Activated CD8-positive, alpha-beta memory T cell treated with anti-CD3 and anti-CD28 coated beads for 4 hours (primary cell): ENCODE data around the gene LAMTOR5.

Source experiments
- DNase-seq, 2 donors: peaks; one replicate each; pipeline ENCODE4 v3.0.0-alpha.2; 2020; ENCODE audit warnings: low read depth in 2 of 2

Gene LAMTOR5

DNA sequence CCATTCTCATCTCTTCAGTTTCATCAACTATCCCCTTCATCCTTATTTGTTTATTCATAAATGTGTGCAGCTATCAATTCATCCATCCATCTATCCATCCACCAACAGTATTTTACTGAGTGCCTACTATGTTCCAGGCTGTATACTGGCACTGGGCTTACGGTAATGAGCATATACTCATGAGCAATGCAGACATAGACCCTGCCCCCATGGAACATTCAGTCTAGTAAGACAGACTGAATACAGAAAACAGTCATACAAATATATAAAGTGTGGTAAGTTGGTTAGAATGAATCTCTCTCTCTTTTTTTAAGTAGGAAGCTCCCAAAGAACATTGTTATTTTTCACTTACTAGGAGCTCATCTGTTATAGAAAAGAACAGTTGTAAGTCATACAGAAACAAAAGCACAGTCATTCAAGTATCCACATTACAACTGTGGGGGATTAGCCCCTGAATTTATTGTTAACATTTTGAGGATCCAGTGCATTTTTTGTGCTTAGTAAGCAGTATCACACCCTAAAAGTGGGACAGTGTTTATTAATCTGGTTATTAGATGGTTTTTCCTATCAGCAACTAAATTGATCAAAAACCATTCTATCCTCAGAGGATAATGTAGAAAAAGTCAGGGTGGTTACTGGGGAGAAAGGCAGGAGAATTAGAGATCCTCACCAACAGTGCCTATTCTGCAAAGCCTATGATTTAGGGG lies 20.3 kb downstream of the LAMTOR5 start:
- no peak for DNase-seq

DNA sequence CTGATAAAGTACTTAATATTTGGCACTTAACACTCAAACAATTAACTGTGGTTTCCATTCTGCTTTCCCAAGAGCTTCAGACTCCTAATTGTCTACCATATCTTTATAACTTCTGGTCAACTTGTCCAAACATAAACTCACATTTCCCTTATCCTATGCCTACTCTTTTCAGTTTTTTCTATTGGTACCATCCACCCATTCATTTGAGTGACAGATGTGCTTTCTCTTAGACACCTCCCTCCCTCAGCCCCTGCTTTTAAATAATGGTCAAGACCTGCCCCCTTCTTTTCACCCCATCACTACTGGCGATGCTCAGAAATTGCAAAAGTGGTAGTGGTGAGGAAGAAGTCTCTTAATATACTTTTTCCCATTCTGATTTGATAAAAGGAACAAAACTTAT lies 22.1 kb downstream of the LAMTOR5 start:
- no peak for DNase-seq

- DNase-seq = no peak
These were observed 22.7 kb downstream of the LAMTOR5 start for GRCh38 chr1:110384581-110385321.

DNA sequence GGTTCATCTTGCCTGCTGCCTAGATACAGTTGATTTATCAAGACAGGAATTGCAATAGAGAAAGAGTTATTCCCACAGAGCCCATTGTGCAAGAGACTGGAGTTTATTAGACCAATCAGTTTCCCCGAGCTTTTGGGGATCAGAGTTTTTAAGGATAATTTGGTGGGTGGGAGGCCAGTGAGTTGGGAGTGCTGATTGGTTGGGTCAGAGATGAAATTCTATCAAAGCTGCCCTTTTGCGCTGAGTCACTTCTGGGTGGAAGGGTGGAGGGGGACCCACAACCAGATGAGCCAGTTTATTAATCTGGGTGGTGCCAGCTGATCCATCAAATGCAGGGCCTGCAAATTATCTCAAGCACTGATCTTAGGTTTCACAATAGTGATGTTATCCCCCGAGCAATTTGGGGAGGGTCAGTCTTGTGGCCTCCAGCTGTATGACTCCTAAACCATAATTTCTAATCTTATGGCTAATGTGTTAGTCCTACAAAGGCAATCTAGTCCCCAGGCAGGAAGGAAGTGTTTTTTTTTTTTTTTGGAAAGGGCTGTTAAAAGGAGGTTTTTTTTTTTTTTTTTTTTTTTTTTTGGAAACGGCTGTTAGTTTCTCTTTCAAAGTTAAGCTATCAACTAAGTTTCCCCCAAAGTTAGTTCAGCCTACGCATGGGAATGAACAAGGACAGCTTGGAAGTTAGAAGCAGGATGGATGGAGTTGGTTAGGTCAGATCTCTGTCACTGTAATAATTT lies 24.1 kb downstream of the LAMTOR5 start:
- DNase-seq = no peak

DNA sequence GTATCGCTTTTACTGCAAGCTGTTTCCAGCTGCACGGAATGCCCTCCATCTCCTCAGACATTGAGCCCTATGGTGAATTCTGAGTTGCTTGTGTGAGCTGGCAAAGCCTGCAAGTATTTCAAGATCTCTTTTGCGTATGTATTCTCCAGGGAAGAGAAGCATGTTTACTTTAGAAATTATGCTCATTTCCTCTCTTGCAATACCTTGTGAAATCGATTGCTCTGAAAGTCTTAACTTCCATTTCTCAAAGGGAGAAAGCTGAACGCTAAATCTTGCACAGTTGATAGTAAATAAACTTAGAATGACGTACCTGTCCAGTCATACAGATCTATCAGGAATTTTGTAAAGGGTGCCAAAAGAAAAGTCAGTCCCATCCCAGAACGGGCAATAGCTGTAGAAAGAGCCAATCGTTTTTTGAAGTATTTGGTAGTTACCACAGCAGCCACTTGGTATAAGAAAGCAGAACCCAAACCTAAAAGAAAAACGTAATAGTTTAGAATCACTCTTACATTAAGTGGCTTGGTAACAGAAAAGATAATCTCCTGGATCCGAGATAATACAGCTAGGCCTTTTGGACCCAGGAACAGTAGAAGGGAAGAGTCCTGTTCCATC lies 26.7 kb downstream of the LAMTOR5 start:
- DNase-seq = no peak

DNA sequence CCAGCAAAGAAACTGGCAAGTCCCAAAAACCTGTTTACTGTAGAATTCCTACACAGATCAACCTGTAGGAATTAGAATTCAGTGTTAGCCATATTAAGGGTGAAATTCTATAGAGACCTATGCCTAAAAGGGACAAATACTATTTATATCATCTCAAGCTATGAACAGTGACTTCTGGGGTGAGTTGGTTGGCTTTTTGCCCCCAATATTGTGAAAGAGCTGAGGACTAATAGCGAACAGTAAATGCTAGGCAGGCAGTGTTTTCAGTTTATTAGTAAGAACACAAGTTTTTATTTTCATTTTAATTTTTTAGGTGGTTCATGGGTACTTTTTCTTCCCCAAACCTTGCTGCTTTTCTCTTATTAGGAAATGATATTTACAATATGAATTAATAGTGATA lies 32.0 kb downstream of the LAMTOR5 start:
- no peak for DNase-seq

- DNase-seq = no peak
These were observed 36.7 kb downstream of the LAMTOR5 start for GRCh38 chr1:110370827-110371226.

- no peak for DNase-seq
These were observed 43.3 kb downstream of the LAMTOR5 start for GRCh38 chr1:110364221-110364620.

DNA sequence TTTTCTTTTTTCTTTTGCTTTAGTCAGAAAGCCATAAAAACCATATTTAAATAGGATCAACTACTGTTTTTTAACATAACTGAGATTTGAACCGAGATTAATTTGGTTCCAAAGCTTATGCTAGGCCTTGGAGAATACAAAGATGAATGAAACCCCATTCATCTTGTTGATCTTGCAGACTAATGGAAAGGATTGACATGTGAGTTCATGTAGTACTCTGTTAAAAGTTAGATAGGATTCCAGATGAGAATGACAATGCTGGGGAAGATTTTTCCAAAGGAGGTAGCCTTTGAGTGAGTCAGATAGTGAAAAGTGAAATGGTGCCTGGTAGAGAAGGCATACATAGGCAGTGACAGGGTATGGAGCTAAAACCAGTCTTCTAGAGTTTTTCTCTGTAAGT lies 45.6 kb downstream of the LAMTOR5 start:
- no peak for DNase-seq

- DNase-seq = no peak
These were observed 47.1 kb downstream of the LAMTOR5 start for GRCh38 chr1:110360431-110360830.

- no peak for DNase-seq
These were observed 51.1 kb downstream of the LAMTOR5 start for GRCh38 chr1:110356379-110356778.

DNA sequence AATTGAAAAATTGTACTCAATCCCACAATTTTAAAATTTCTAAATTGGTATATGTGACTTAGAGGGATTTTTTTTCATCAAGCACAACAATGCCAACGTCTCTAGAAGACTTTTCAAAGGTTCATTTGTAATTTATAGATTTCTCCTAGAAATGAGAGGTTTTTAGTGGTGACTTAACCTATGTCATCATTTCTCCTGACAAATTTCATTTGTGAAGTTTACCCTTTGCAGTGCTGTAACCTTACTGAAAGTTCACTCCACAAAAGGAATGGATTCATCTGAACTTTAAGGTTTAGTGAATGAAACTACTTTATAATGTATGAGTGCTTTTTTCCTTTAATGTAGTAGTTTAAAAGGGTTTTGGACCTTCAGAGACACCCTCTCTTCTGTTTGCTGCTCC lies 52.2 kb downstream of the LAMTOR5 start:
- no peak for DNase-seq
